GM19240 (cell line): ENCODE measurements around the gene HES4.

Source experiments
- DNase-seq: peaks from one replicate; pipeline ENCODE4 v3.0.0; 2011; ENCODE audit warnings: low spot score; ENCODE audit not compliant: insufficient read length

HES4 gene

GRCh38 chr1:967466-968343 is 32.2 kb downstream of the HES4 start:
- DNase-seq = no peak

- DNase-seq = peak; percentile 94
These were observed 33.1 kb downstream of the HES4 start for GRCh38 chr1:966704-967300.

- DNase-seq = no peak
These were observed 33.7 kb downstream of the HES4 start, which contains the start of gene PLEKHN1 for GRCh38 chr1:966135-966703. TSS of gene PLEKHN1 (plus strand) at chr1:966482. CDS start at chr1:966532, 50 bp downstream.

GRCh38 chr1:965526-966134 is 34.3 kb downstream of the HES4 start:
- DNase-seq = no peak

- no peak for DNase-seq
These were observed 35.0 kb downstream of the HES4 start for GRCh38 chr1:964691-965525.

- no peak for DNase-seq
These were observed 36.0 kb downstream of the HES4 start for GRCh38 chr1:963746-964525.

GRCh38 chr1:963301-963651 is 36.6 kb downstream of the HES4 start:
- DNase-seq = no peak

- DNase-seq = no peak
These were observed 37.3 kb downstream of the HES4 start for GRCh38 chr1:962381-963300.

- DNase-seq = no peak
These were observed 38.7 kb downstream of the HES4 start for GRCh38 chr1:961132-961669.

GRCh38 chr1:960363-961131 is 39.4 kb downstream of the HES4 start, which contains the start of gene KLHL17:
TSS of gene KLHL17 (plus strand) at chr1:960584. CDS start at chr1:960694, 110 bp downstream.
- peak; percentile 90 for DNase-seq

GRCh38 chr1:959731-960362 is 40.0 kb downstream of the HES4 start:
- no peak for DNase-seq

GRCh38 chr1:958823-959730 is 40.8 kb downstream of the HES4 start, which contains the start of gene NOC2L:
TSS of gene NOC2L (minus strand) at chr1:959256. CDS start at chr1:959240, 16 bp downstream.
- peak; percentile 95 for DNase-seq

GRCh38 chr1:956636-957035 is 43.3 kb downstream of the HES4 start:
- no peak for DNase-seq

- DNase-seq = no peak
These were observed 44.4 kb downstream of the HES4 start for GRCh38 chr1:955474-955873.

GRCh38 chr1:954927-955326 is 45.0 kb downstream of the HES4 start:
- no peak for DNase-seq

GRCh38 chr1:953524-954320 is 46.2 kb downstream of the HES4 start:
- DNase-seq = no peak
